Subcutaneous adipose tissue (tissue), 4 donors: ENCODE measurements around the gene LONRF2. TPM values are rescaled to one million over a fixed set of nuclear protein-coding genes. Genes with fewer than 3 reads are reported as not detected.

Experiments
- small RNA-seq: library from RNA; depleted of rRNA; stranded (forward); fragments of <200 nt; gene quantifications from one replicate; pipeline ENCODE3, GENCODE V24; 2016
- total RNA-seq, 4 donors: library from RNA; depleted of rRNA; stranded (reverse); fragments of >200 nt; gene quantifications; one replicate each; pipeline ENCODE4 v1.1.0, GENCODE V29; 2016
- TF ChIP-seq, protein P1 (sequence below): fragments of 450-650 bp; IDR thresholded peaks from one replicate; pipeline ENCODE4 v1.5.1; 2016; ENCODE audit warnings: low read depth, mild to moderate bottlenecking, control low read depth, antibody characterized with exemption, moderate library complexity

The LONRF2 gene
- total RNA-seq, 4 donors from 2014 or later: 1.3 to 9.3 (median 3.5) TPM

GRCh38 chr2:100228967-100229366 lies 93.3 kb downstream of the LONRF2 start:
- TF ChIP-seq, protein P1, sequence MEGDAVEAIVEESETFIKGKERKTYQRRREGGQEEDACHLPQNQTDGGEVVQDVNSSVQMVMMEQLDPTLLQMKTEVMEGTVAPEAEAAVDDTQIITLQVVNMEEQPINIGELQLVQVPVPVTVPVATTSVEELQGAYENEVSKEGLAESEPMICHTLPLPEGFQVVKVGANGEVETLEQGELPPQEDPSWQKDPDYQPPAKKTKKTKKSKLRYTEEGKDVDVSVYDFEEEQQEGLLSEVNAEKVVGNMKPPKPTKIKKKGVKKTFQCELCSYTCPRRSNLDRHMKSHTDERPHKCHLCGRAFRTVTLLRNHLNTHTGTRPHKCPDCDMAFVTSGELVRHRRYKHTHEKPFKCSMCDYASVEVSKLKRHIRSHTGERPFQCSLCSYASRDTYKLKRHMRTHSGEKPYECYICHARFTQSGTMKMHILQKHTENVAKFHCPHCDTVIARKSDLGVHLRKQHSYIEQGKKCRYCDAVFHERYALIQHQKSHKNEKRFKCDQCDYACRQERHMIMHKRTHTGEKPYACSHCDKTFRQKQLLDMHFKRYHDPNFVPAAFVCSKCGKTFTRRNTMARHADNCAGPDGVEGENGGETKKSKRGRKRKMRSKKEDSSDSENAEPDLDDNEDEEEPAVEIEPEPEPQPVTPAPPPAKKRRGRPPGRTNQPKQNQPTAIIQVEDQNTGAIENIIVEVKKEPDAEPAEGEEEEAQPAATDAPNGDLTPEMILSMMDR: no peak

DNA sequence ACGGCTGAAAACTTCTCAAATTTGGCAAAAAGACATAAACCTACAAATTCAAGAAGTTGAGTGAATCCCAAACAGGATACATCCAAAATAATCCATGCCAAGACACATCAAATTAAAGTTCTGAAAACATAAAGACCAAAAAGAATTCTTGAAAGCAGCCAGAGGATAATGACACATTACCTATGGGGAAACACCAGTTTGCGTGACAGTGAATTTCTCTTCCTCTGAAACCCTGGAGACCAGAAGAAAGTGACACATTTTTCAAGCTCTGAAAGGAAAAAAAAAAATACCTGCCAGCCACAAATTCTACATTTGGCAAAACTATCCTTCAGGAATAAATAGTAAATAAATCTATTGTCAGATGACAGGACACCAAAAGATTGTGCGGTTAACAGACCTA lies 93.9 kb downstream of the LONRF2 start:
- TF ChIP-seq, protein P1: no peak

DNA sequence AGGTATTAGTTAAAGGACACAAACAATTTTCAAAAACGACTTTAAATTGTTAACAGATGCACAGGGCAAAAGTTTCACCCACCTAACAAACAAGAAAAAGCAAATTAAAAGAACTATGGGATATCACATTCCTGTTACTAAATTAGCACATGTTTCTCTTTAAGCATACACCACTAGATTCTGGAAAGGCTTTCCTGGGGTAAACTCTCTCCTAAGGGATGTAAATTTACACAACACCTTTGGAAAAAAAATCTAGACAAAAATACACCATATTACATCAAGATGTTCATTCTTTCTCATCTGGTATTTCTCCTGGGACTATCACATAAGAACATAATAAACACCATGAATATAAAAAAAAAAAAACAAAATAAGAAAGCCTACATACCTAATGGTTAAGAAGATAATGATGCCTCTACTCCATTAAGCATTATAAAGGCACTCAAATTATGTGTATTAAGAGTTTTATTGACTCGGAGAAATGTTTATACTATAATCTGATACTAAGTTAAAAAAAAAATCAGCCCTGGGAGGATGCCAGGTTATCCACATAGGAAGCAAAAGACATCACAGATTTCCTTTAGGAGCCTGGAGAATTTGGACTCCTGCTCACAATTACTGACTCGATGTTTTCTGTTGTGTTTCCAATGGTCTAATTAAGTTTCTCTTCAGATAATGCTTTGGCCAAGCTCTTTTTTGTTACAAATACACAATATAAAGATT lies 97.2 kb downstream of the LONRF2 start:
- TF ChIP-seq, protein P1: no peak

DNA sequence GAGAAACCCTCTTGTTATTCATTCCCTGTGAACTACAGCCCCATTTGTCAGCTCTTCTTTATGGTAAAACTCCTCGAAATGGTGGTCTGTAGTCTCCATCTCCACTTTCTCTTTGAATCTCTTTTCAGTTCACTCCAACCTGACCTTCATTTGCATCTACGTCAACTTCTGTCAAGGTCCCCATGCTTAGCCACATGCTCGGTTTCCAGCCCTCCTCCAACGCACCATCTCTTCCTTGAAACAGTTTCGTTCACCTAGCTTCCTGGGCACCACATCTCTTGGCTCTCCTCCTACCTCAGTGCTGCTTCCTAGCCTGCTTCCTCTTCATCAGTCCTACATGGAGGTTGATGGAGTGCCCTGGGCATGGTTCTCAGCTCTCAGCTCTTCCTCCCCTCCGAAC lies 98.8 kb downstream of the LONRF2 start:
- TF ChIP-seq, protein P1: no peak

Small RNAs within 50 kb of the gene (small RNA-seq; reads per million reads assigned to genes)
- not detected for gene AC012493.2

Other genes starting within 250 kb of the LONRF2 start
- gene AFF3, start 179.9 kb downstream of the LONRF2 start, total RNA-seq: 1 to 10 TPM; 2.5 to 6.2 (median 5.6) TPM
- gene CHST10, start 95.2 kb upstream of the LONRF2 start, total RNA-seq: 1 to 10 TPM; 1.7 to 5.6 (median 2.4) TPM
- gene NMS, start 148.0 kb upstream of the LONRF2 start, total RNA-seq: not detected
- gene PDCL3, start 240.5 kb upstream of the LONRF2 start, total RNA-seq: 10 to 100 TPM in 3 of 4 donors, 1 to 10 TPM in 1; 9.2 to 17.6 (median 12.3) TPM